Measurements from ENCODE around the gene OLIG2. TPM values are rescaled to one million over a fixed set of nuclear protein-coding genes. Genes with fewer than 3 reads are reported as not detected.
A peak's percentile ranks its signal among the peaks of the same experiment; 100 is the strongest.

OLIG2 gene
- total RNA-seq, 4 donors from 2014 or later: 0.11 TPM; not detected in 3

GRCh38 chr21:33069645-33069993 lies 43.9 kb downstream of the OLIG2 start:
- peaks cover 7 to 22% of the 10 kb centered on the region in 2 donors for H3K4me1 ChIP-seq
- no peak overlapping the region for H3K27ac ChIP-seq
- H3K4me3 ChIP-seq (replicated peaks in 1 of 3): no peak overlapping the region
- TF ChIP-seq POLR2A (IDR thresholded peaks at IDR 0.05): no peak
- no peak for TF ChIP-seq CTCF (IDR thresholded peaks at IDR 0.05)
- intact Hi-C loops (cut with DNase I): no loop called here
- no peaks in the 10 kb centered on the region for H3K9me3 ChIP-seq
- no peak for DNase-seq
- H3K27me3 ChIP-seq: peaks cover 14% of the 10 kb centered on the region
- WGBS, 2 donors: 6 to 9% methylated on average over 11 of the region's 11 CpGs
- H3K36me3 ChIP-seq: no peaks in the 10 kb centered on the region

DNA sequence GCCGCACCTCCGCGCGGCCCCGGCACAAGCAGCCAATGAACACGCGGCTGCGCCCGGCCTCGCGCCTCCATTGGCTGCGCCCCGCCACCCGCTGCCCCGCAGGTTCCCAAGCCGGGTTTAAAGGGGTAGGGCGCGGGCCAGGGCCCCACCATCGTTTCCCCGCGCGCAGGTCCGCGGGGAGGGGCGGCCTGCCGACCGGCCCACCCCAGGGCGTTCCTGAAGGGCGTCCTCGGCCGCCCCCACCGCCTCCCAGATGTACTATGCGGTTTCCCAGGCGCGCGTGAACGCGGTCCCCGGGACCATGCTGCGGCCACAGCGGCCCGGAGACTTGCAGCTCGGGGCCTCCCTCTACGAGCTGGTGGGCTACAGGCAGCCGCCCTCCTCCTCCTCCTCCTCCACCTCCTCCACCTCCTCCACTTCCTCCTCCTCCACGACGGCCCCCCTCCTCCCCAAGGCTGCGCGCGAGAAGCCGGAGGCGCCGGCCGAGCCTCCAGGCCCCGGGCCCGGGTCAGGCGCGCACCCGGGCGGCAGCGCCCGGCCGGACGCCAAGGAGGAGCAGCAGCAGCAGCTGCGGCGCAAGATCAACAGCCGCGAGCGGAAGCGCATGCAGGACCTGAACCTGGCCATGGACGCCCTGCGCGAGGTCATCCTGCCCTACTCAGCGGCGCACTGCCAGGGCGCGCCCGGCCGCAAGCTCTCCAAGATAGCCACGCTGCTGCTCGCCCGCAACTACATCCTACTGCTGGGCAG lies 44.4 kb downstream of the OLIG2 start, which contains the start of gene OLIG1:
Gene OLIG1, plus strand, starts transcription at position 148 of the 750 bp plus-strand sequence. Its CDS starts 106 bp downstream, at position 254.
- peaks cover 14% of the 10 kb centered on the region for H3K27me3 ChIP-seq
- DNase-seq: no peak
- TF ChIP-seq CTCF (IDR thresholded peaks at IDR 0.05) (no peak), POLR2A (IDR thresholded peaks at IDR 0.05) (no peak)
- H3K4me3 ChIP-seq (replicated peaks in 1 of 3): peak within 1 kb of the TSS in 1 of 3 donors; percentile 9
- H3K4me1 ChIP-seq: peaks cover 7 to 22% of the 10 kb centered on the region in 2 donors
- 1 to 3% methylated on average over 33 to 51 of the region's 82 CpGs for WGBS, 2 donors
- H3K27ac ChIP-seq: no peak within 1 kb of the TSS
- H3K9me3 ChIP-seq: no peaks in the 10 kb centered on the region
- no peaks in the 10 kb centered on the region for H3K36me3 ChIP-seq
- intact Hi-C loops (cut with DNase I): no loop called here

DNA sequence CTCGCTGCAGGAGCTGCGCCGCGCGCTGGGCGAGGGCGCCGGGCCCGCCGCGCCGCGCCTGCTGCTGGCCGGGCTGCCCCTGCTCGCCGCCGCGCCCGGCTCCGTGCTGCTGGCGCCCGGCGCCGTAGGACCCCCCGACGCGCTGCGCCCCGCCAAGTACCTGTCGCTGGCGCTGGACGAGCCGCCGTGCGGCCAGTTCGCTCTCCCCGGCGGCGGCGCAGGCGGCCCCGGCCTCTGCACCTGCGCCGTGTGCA lies 44.9 kb downstream of the OLIG2 start:
- H3K27me3 ChIP-seq: peaks cover 14% of the 10 kb centered on the region
- TF ChIP-seq CTCF (IDR thresholded peaks at IDR 0.05) (no peak), POLR2A (IDR thresholded peaks at IDR 0.05) (no peak)

GRCh38 chr21:33070998-33071769 lies 45.4 kb downstream of the OLIG2 start:
- Histone ChIP-seq H3K4me3 (replicated peaks in 1 of 3) (peak overlapping the region in 1 of 3 donors; percentile 13), H3K27me3 (peaks cover 14% of the 10 kb centered on the region), H3K27ac (no peak overlapping the region), H3K4me1 (peaks cover 7 to 22% of the 10 kb centered on the region in 2 donors), H3K36me3 (no peaks in the 10 kb centered on the region), H3K9me3 (no peaks in the 10 kb centered on the region)
- intact Hi-C loops (cut with DNase I): no loop called here
- TF ChIP-seq POLR2A (IDR thresholded peaks at IDR 0.05) (no peak), CTCF (IDR thresholded peaks at IDR 0.05) (no peak)
- no peak for DNase-seq
- WGBS, 2 donors: 1 to 3% methylated on average over 12 to 19 of the region's 69 CpGs

More for the DNA sequence above, 44.9 kb downstream of the OLIG2 start:
- no peak for DNase-seq
- Histone ChIP-seq H3K4me3 (replicated peaks in 1 of 3) (no peak overlapping the region), H3K9me3 (no peaks in the 10 kb centered on the region), H3K27ac (no peak overlapping the region), H3K36me3 (no peaks in the 10 kb centered on the region), H3K4me1 (peaks cover 7 to 22% of the 10 kb centered on the region in 2 donors)
- intact Hi-C loops (cut with DNase I): no loop called here
- WGBS, 2 donors: no CpG with 5 or more reads among the region's 44 CpGs

GRCh38 chr21:33071770-33072306 lies 46.1 kb downstream of the OLIG2 start:
- no peak for TF ChIP-seq POLR2A (IDR thresholded peaks at IDR 0.05)
- TF ChIP-seq CTCF (IDR thresholded peaks at IDR 0.05): no peak
- H3K4me3 ChIP-seq (replicated peaks in 1 of 3): peak overlapping the region in 2 of 3 donors; percentile 6 to 13
- no peak overlapping the region for H3K27ac ChIP-seq
- DNase-seq: no peak
- intact Hi-C loops (cut with DNase I): no loop called here
- peaks cover 14% of the 10 kb centered on the region for H3K27me3 ChIP-seq
- no peaks in the 10 kb centered on the region for H3K9me3 ChIP-seq
- 3% methylated on average over 38 of the region's 38 CpGs for WGBS, 2 donors
- no peaks in the 10 kb centered on the region for H3K36me3 ChIP-seq
- H3K4me1 ChIP-seq: peaks cover 7 to 22% of the 10 kb centered on the region in 2 donors
